Astrocyte of the spinal cord (primary cell): ENCODE data around the gene IRF3.
A peak's percentile ranks its signal among the peaks of the same experiment; 100 is the strongest.

Experiments
- DNase-seq: peaks from one replicate; pipeline ENCODE4 v3.0.0; 2011; ENCODE audit warnings: low read depth, low spot score
- H3K4me3 ChIP-seq: 2 replicates; pipeline ENCODE4 v1.5.1; 2011; ENCODE audit warnings: low read depth, mild to moderate bottlenecking, low read length, moderate library complexity
- in situ Hi-C: cut with HindIII; loops from 2 replicates; pipeline ENCODE4 v1.10.0; 2017; ENCODE audit warnings: low sequenced_read_pairs
- TF ChIP-seq, protein P1 (sequence below): IDR thresholded peaks from 2 replicates; pipeline ENCODE4 v1.5.1; 2012; ENCODE audit warnings: low read depth, mild to moderate bottlenecking, low read length, inconsistent platforms

IRF3 gene

DNA sequence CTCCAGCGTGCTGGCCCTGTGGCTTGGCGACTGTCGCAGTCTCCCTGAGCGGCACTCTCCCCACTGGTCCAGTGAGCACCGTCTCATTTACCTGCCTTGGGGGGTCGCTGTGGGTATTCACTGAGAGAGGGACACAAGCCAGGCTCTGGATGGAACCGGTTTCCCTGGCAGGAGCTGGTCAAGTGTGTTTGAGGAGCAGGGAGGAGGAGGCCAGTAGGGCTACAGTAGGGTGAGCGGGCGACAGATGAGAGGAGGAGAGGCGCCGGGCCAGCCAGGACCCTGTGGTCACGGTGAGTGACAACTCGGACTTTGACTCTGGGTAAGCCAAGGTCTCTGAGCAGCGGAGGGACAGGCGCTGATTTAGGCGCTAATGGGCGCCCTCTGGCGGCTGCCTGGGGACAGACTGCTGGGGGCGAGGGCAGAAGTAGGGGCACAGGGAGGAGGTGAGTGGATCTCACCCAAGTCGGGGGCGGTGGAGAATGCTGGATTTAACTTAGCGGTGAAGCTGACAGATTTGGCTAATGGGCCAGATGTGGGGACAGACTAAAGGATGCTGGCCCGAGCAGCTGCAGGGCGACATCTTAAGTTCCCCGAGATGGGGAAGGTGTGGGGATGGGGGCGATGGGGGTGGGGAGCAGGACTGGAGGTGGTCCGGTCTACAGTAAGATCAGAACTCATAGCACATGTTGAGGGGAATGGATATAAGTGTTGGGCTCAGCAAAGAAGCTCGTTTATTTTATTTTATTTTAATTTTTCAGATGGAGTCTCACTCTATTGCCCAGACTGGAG lies 6.7 kb upstream of the IRF3 start:
- TF ChIP-seq, protein P1, sequence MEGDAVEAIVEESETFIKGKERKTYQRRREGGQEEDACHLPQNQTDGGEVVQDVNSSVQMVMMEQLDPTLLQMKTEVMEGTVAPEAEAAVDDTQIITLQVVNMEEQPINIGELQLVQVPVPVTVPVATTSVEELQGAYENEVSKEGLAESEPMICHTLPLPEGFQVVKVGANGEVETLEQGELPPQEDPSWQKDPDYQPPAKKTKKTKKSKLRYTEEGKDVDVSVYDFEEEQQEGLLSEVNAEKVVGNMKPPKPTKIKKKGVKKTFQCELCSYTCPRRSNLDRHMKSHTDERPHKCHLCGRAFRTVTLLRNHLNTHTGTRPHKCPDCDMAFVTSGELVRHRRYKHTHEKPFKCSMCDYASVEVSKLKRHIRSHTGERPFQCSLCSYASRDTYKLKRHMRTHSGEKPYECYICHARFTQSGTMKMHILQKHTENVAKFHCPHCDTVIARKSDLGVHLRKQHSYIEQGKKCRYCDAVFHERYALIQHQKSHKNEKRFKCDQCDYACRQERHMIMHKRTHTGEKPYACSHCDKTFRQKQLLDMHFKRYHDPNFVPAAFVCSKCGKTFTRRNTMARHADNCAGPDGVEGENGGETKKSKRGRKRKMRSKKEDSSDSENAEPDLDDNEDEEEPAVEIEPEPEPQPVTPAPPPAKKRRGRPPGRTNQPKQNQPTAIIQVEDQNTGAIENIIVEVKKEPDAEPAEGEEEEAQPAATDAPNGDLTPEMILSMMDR: peak; percentile 98
- in situ Hi-C loops: no loop called here
- no peak overlapping the region for H3K4me3 ChIP-seq
- peak; percentile 63 for DNase-seq

DNA sequence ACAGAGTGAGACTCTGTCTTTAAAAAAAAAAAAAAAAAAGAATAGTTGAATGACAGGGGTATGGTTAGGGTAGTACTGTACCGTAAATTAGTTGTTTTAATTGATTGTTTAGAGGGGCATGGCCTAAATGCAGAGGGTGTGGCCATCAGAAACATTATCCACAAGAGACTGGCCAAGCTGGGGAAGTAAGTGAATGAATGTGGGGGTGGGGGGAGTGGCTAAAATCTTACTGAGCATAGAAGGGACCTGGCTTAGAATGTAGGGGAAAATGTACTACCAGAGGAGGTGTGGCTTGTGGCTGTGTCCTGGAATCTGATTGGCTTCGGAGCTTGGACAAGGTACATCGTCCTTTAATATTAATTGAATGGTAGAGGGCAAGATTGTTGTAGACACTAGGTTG lies 3.9 kb upstream of the IRF3 start:
- no peak for DNase-seq
- TF ChIP-seq, protein P1: no peak
- in situ Hi-C loops: no loop called here
- no peak overlapping the region for H3K4me3 ChIP-seq

DNA sequence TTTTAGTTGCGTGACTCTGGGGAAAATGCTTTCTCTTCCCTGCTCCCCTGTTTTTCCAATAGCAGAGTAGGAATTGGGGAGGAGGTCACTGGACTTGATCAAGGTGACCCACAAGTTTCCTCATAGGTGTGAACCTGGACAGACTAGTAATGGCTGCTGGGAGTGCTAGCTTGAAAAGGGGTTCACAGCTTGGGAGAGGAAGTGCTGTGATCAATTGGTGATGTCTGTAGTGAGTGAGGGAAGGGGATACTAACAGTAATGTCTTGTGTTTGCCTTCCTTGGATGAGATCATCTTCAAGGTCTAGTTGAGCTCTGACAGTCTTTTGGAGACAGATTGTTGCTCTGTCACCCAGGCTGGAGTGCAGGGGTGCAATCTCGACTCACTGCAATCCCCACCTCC lies 1.8 kb upstream of the IRF3 start:
- H3K4me3 ChIP-seq: no peak overlapping the region
- in situ Hi-C loops: no loop called here
- TF ChIP-seq, protein P1: no peak
- no peak for DNase-seq

DNA sequence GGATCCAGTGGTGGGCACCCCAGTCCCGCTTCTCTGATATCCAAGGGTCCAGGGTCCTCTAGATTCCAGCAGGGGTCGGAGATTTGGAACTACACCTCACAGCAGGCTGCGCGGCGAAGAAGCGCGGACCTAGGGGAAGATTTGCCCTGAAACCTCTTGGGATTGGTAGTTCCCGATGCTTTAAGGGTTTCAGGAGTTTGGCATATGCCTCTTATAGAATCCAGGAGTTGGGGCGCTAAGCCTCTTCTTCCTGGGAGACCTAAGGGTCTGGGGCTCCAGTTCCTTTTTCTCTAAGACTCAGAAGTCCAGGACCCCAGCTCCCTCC lies 425 bp upstream of the IRF3 start:
- no peak for DNase-seq
- in situ Hi-C loops: no loop called here
- peak overlapping the region; percentile 82 for H3K4me3 ChIP-seq
- TF ChIP-seq, protein P1: peak; percentile 6

DNA sequence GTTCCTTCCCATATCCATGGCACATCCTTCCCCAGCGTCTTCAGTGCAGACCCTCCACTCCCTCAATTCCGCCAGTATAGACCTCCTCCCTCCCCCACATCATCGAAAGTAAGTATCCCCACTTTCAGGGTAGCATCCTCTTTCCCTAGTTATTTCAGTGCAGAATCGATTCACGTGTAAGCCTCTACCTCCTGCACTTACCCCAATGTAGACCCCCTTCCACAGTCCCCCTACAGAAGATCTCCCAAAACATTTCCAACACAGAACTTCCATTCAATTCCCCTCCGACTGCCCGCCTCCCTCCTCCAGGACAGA lies 664 bp downstream of the IRF3 start:
- TF ChIP-seq, protein P1: no peak
- H3K4me3 ChIP-seq: peak overlapping the region; percentile 82
- no peak for DNase-seq
- in situ Hi-C loops: no loop called here

DNA sequence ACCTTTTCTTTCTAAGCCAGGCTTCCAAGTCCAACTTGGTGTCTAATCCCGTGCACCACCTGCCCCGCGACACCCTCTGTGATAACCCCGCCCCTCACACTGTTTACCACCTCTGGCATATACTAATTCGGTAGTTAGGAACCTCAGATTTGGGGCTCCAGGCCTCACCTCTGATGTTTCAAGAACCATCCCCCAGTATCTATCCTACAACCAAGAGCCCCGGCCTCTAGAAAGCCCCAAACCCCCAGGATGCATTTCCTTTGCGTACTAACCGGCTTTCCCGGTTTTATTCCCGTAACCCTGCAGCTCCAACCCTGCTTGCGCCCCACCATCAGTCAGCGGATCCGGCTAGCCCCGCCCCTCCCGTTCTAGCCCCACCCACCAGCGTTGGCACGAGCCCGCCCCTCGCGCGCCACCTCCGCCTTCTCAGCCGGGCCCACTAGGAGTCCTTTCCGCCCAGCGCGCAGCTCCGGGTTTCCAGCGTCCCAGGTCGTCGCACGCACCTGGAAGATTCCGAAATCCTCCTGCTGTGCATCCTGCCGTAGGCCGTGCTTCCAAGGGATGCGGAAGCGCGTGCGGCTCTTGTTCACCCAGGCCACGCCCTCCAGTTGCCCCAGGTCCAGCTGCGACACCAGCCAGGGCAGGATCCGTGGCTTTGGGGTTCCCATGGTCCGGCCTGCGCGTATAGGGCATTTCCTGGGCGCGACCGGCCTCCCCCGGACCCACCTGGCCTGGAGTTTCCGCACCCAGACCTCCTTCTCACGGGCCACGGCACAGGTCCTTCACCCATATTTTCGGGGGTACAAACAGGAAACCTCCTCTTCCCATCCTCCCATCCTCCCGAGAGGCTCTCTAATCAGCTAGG lies 1.3 kb downstream of the IRF3 start:
- H3K4me3 ChIP-seq: peak overlapping the region; percentile 82
- TF ChIP-seq, protein P1: peak; percentile 15
- in situ Hi-C loops: no loop called here
- peak; percentile 75 for DNase-seq
